Stimulated activated CD8-positive, alpha-beta memory T cell treated with anti-CD3 and anti-CD28 coated beads, Interleukin-4, amount 100 ng/mL, for 1 hour (primary cell): ENCODE measurements around the gene TMEM207.

Source experiments
- DNase-seq, 2 donors: peaks; one replicate each; pipeline ENCODE4 v3.0.0-alpha.2; 2020; ENCODE audit warnings: low read depth in 2 of 2, low spot score in 1 of 2

The TMEM207 gene

GRCh38 chr3:190385731-190386688, 63.7 kb downstream of the TMEM207 start:
- DNase-seq: no peak

GRCh38 chr3:190384309-190384756, 65.4 kb downstream of the TMEM207 start:
- DNase-seq: no peak

DNA sequence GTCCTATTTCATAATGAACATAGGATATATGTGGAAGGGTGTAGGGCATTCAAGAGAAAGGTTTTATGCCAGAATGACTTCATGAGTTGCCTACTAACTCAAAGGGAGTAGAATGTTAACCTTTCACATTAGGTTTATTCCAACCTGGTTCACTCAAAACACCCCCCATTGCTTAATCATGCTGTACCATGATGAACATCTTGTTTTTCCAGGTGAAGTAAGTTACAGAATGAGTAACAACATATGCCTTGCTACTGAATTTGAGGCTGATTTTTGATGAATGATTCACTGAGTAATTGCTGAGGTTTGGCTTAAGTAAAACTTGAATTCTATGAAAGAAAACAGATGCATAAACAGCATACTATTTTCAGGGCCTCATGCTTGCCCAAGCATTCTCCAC, 67.6 kb downstream of the TMEM207 start:
- no peak for DNase-seq

GRCh38 chr3:190381441-190381840, 68.3 kb downstream of the TMEM207 start:
- no peak for DNase-seq

- no peak for DNase-seq
Measured at GRCh38 chr3:190380184-190380583, 69.5 kb downstream of the TMEM207 start.
